ENCODE results near the gene TANC1. TPM values are rescaled to one million over a fixed set of nuclear protein-coding genes. Genes with fewer than 3 reads are reported as not detected.

TANC1 gene
- total and polyA plus RNA-seq, 2 experiments from 2014 or later: 2.8 to 9.5 TPM

GRCh38 chr2:159028776-159029175 is 60.3 kb downstream of the TANC1 start (continued):
- no peak for TF ChIP-seq REST (IDR thresholded peaks at IDR 0.05; ENCODE audit: unreplicated experiment)
- no peak for TF ChIP-seq CTCF (conservative IDR thresholded peaks at IDR 0.05; ENCODE audit: low read depth in 2 of 2)
- no peak for TF ChIP-seq STAT1 (IDR thresholded peaks at IDR 0.05; ENCODE audit: unreplicated experiment)
- TF ChIP-seq ETS1 (IDR thresholded peaks at IDR 0.05): no peak

- H3K27ac ChIP-seq (ENCODE audit: low read depth): no peak overlapping the region
- H3K4me1 Mint-ChIP-seq: peaks cover 35% of the 10 kb centered on the region
- no peak overlapping the region for H3K4me2 ChIP-seq
- H4K20me1 ChIP-seq (replicated peaks; ENCODE audit: insufficient read depth): no peaks in the 10 kb centered on the region
- H3K79me2 ChIP-seq (replicated peaks; ENCODE audit: insufficient read depth): no peaks in the 10 kb centered on the region
- no peaks in the 10 kb centered on the region for H3K36me3 Mint-ChIP-seq (ENCODE audit: low read depth)
- H3K4me3 Mint-ChIP-seq: no peak overlapping the region
- ATAC-seq: no peak
- H3K9me3 Mint-ChIP-seq: no peaks in the 10 kb centered on the region
- no peak overlapping the region for H2AFZ ChIP-seq
- H3K4me3 ChIP-seq: no peak overlapping the region
- DNase-seq (ENCODE audit: low spot score): no peak
- no peak overlapping the region for H3K27ac Mint-ChIP-seq
- H3F3A ChIP-seq (replicated peaks; ENCODE audit: low read depth): no peaks in the 10 kb centered on the region
- no peaks in the 10 kb centered on the region for H3K27me3 ChIP-seq (ENCODE audit: insufficient read depth)
- H3K4me1 ChIP-seq (ENCODE audit: insufficient read depth): peaks cover 17% of the 10 kb centered on the region
- no peaks in the 10 kb centered on the region for H3K27me3 Mint-ChIP-seq (ENCODE audit: insufficient read depth, low read depth, poor library complexity)
- H3K36me3 ChIP-seq (ENCODE audit: insufficient read depth): no peaks in the 10 kb centered on the region
- H3K9me2 ChIP-seq (ENCODE audit: insufficient read depth): peaks cover 4% of the 10 kb centered on the region; the same call in 1 of the 2 replicates
- no peak for TF ChIP-seq STAT1 (IDR thresholded peaks at IDR 0.05; ENCODE audit: unreplicated experiment)
- TF ChIP-seq POLR2AphosphoS5 (IDR thresholded peaks at IDR 0.05; ENCODE audit: low read depth): no peak
- no peak for TF ChIP-seq ZNF331 (CRISPR knock-in tag; IDR thresholded peaks at IDR 0.05; ENCODE audit: low read depth)
- TF ChIP-seq CREB1 (CRISPR knock-in tag; IDR thresholded peaks at IDR 0.05; ENCODE audit: low read depth): no peak
- no peak for TF ChIP-seq EZH2phosphoT487 (IDR thresholded peaks at IDR 0.05; ENCODE audit: unreplicated experiment)
- no peak for TF ChIP-seq NANOG (IDR thresholded peaks at IDR 0.05; ENCODE audit: borderline replicate concordance)
- no peak for TF ChIP-seq REST (IDR thresholded peaks at IDR 0.05; ENCODE audit: unreplicated experiment)
- no peak for TF ChIP-seq CTCF (conservative IDR thresholded peaks at IDR 0.05; ENCODE audit: low read depth in 2 of 2)
- no peak for TF ChIP-seq JUNB (IDR thresholded peaks at IDR 0.05; ENCODE audit: unreplicated experiment)
- TF ChIP-seq ETS1 (IDR thresholded peaks at IDR 0.05): no peak
- no peak for TF ChIP-seq ZNF114 (CRISPR knock-in tag; IDR thresholded peaks at IDR 0.05)
- no peak for TF ChIP-seq EZH2 (IDR thresholded peaks at IDR 0.05; ENCODE audit: low read depth, unreplicated experiment)
Observed at GRCh38 chr2:159029936-159030335, 61.5 kb downstream of the TANC1 start.
